Heart left ventricle (tissue), 16 donors: ENCODE measurements around the gene OLR1. TPM values are rescaled to one million over a fixed set of nuclear protein-coding genes. Genes with fewer than 3 reads are reported as not detected.

ENCODE experiments used
- ATAC-seq, 4 donors: fragments of 200-7000 bp; cut with Tn5 transposase; one replicate each; pipeline ENCODE4 v1.9.1; 2020 to 2022; ENCODE audit warnings: moderate library complexity in 4 of 4, mild to moderate bottlenecking in 3 of 4, moderate number of reproducible peaks in 1 of 4
- DNase-seq, 5 donors: peaks; one replicate each; pipeline ENCODE4 v3.0.0-alpha.2; 2020
- H3K27ac ChIP-seq, 12 donors: fragments of 200-600 bp; sonication (generic) in 4 of 12; one replicate each; pipeline versions ENCODE4 v1.5.0 to v1.8.0; 2016 to 2022; ENCODE audit warnings: mild to moderate bottlenecking in 2 of 12
- H3K27me3 ChIP-seq, 9 donors: fragments of 200-600 bp; sonication (generic) in 2 of 9; one replicate each; pipeline versions ENCODE4 v1.5.1 to v1.8.0; 2016 to 2022; ENCODE audit warnings: mild to moderate bottlenecking in 3 of 9
- H3K36me3 ChIP-seq, 9 donors: fragments of 200-600 bp; sonication (generic) in 2 of 9; one replicate each; pipeline versions ENCODE4 v1.5.0 to v1.8.0; 2018 to 2022; ENCODE audit warnings: mild to moderate bottlenecking in 2 of 9
- H3K4me1 ChIP-seq, 12 donors: fragments of 200-600 bp; sonication (generic) in 4 of 12; one replicate each; pipeline versions ENCODE4 v1.5.0 to v1.8.0; 2016 to 2022; ENCODE audit warnings: mild to moderate bottlenecking in 3 of 12
- H3K4me3 ChIP-seq, 12 donors: fragments of 200-600 bp; sonication (generic) in 4 of 12; one replicate each; pipeline versions ENCODE4 v1.5.0 to v1.8.0; 2017 to 2022; ENCODE audit warnings: mild to moderate bottlenecking in 9 of 12, moderate library complexity in 4 of 12
- H3K9me3 ChIP-seq, 12 donors: fragments of 200-600 bp; sonication (generic) in 4 of 12; one replicate each; pipeline versions ENCODE4 v1.5.0 to v1.8.0; 2016 to 2022; ENCODE audit warnings: mild to moderate bottlenecking in 1 of 12
- POLR2A ChIP-seq, 2 donors: fragments of 450-650 bp; IDR thresholded peaks; one replicate each; pipeline ENCODE4 v1.6.1; 2017; ENCODE audit warnings: antibody characterized with exemption in 2 of 2, mild to moderate bottlenecking in 2 of 2, moderate library complexity in 2 of 2
- WGBS, 4 donors: extraction: QIAGEN DNeasy Blood & Tissue Kit in 2 of 4; methylation state at CpG; one replicate each; pipeline versions ENCODE4 v1.1.5 to v1.1.7; 2013 to 2018; 5-methylcytosine and 5-hydroxymethylcytosine counted together
- intact Hi-C, 10 donors: fragments of 100-400 bp; cut with DNase I; formaldehyde crosslinking; loops; one replicate each; pipeline versions ENCODE4 v1.11.1 to v1.14.2; 2022
- polyA plus RNA-seq, 2 donors: library from polyadenylated mRNA; stranded (reverse); fragments of 200-250 nt; gene quantifications; one replicate each; pipeline ENCODE4 v1.2.3, GENCODE V29; 2013
- total RNA-seq, 9 donors: library from RNA; depleted of rRNA in 2 of 9; stranded (reverse); fragments of >200 nt in 2 of 9; fragmentation: NEBNext Ultra II Directional in 3 of 9; extraction: Animal tissue kit (Norgen Biotek cat#: 25700) in 3 of 9; gene quantifications; one replicate each; pipeline versions ENCODE4 v1.1.0 to v1.2.4, GENCODE V29; 2016 to 2023
- TF ChIP-seq, protein P1 (sequence below), 12 donors: fragments of 200-600 bp; sonication (generic) in 4 of 12; IDR thresholded peaks; one replicate each; pipeline versions ENCODE4 v1.5.0 to v1.8.0; 2018 to 2022; ENCODE audit warnings: antibody characterized with exemption in 12 of 12, mild to moderate bottlenecking in 5 of 12
- donor health status: ischemic (EF 13 %, LVEDD 7.1; RV severe dilation, severe dysfunction).
- donor health status: healthy with polysubstance abuse.
- donor health status: DM: no; HTN: yes; CAD: no.
- donor health status: DM: no; HTN: no; CAD: no.
- donor health status: ischemic (EF 25% LVEDD 6.9; RV normal size, moderate dysfunction).
- donor health status: ischemic (EF 25% LVEDD 5.7; RV mildly dilated, moderate dysfunction).
- donor health status: healthy.
- donor health status: DM: yes; HTN: yes; CAD: no.
- donor health status: ischemic (EF 35%, LVEDD 5.7; RV mildly dilated, moderate dysfunction).
- donor health status: nonischemic (EF 11% LVEDD 7.7; RV severe dilation, severe dysfunction).
- donor health status: DM: yes; HTN: yes; CAD: no.
- donor health status: PGD.
- donor health status: ischemic (EF 29% LVEDD 5.4; RV normal size, mild dysfunction).
- donor health status: nonischemic (EF 23%, LVEDD 6.1; RV moderate dilation, normal function).

Gene OLR1
- total and polyA plus RNA-seq, 11 donors: 0.07 to 1.6 (median 0.50) TPM; not detected in 2

DNA sequence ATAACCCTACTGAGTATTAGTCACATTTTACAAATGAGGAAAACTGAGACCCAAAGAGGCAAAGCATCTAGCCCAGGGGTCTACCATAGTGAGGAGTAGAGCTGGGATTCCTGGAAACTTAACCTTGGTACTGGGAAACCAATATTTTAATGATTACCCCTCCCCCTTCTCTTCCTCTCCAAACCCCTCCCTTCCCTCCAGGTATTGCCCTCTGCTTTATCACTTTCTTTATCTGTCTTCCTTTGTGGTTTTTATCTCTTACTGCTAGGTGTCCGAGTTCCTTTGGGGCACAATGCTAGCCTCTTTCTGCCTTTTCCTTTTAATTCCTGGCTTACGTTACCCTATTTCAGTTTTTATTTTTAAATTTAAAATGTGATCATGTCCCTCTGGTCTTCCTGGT is 43.5 kb upstream of the OLR1 start:
- intact Hi-C loops: loop anchor here in 3 of 10 donors (10.0 kb wide), 2 partner anchors 499 to 509 kb away; partner anchors contain the start of gene YBX3 (in 1 of the 3)
- no peak for ATAC-seq
- no peak for DNase-seq
- Histone ChIP-seq H3K4me3 (peak overlapping the region in 11 of 12 donors; percentile 65 to 89 (median 82)), H3K27ac (peak overlapping the region; percentile 95 to 100 (median 98)), H3K4me1 (peaks cover 4 to 64% (median 42%) of the 10 kb centered on the region in 12 donors), H3K9me3 (no peaks in the 10 kb centered on the region), H3K36me3 (peaks cover 0 to 45% (median 33%) of the 10 kb centered on the region in 9 donors), H3K27me3 (no peaks in the 10 kb centered on the region)
- TF ChIP-seq POLR2A (IDR thresholded peaks at IDR 0.05): no peak
- TF ChIP-seq, protein P1, sequence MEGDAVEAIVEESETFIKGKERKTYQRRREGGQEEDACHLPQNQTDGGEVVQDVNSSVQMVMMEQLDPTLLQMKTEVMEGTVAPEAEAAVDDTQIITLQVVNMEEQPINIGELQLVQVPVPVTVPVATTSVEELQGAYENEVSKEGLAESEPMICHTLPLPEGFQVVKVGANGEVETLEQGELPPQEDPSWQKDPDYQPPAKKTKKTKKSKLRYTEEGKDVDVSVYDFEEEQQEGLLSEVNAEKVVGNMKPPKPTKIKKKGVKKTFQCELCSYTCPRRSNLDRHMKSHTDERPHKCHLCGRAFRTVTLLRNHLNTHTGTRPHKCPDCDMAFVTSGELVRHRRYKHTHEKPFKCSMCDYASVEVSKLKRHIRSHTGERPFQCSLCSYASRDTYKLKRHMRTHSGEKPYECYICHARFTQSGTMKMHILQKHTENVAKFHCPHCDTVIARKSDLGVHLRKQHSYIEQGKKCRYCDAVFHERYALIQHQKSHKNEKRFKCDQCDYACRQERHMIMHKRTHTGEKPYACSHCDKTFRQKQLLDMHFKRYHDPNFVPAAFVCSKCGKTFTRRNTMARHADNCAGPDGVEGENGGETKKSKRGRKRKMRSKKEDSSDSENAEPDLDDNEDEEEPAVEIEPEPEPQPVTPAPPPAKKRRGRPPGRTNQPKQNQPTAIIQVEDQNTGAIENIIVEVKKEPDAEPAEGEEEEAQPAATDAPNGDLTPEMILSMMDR (IDR thresholded peaks at IDR 0.05): no peak
- WGBS, 4 donors: 24 to 29% (median 27%) methylated on average over 2 of the region's 2 CpGs

DNA sequence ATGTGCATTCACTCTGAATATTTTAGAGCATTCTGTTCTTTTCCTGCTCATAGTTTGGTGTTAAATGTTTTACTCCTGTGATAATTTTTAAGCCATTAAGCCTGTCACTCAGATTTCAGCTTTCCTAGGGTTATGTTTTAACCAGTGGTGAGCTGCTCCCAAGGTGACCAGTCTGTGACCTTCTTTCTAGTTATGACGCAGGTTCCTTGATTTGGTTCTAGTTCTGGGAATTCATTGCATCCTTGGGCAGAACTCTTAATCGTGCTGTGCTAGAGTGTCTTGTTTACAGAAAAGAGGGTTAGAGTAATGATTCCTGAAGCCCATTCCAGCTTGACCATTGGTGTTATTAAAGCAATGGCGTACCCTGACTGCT is 42.9 kb upstream of the OLR1 start:
- ATAC-seq: peak; percentile 4 to 13 (median 5)
- Histone ChIP-seq H3K27ac (peak overlapping the region; percentile 95 to 100 (median 98)), H3K36me3 (peaks cover 0 to 39% (median 28%) of the 10 kb centered on the region in 9 donors), H3K4me1 (peaks cover 4 to 59% (median 36%) of the 10 kb centered on the region in 12 donors), H3K4me3 (peak overlapping the region; percentile 65 to 89 (median 80)), H3K27me3 (no peaks in the 10 kb centered on the region), H3K9me3 (no peaks in the 10 kb centered on the region)
- peak in 1 of 2 donors; percentile 10 for TF ChIP-seq POLR2A (IDR thresholded peaks at IDR 0.05)
- TF ChIP-seq, protein P1 (IDR thresholded peaks at IDR 0.05): no peak
- intact Hi-C loops: loop anchor here in 6 of 10 donors (5.0 to 10.0 kb wide), 4 partner anchors 147 to 510 kb away; partner anchors contain the start of gene YBX3 (in 4 of the 6)
- WGBS, 4 donors: 40 to 50% (median 47%) methylated on average over 3 of the region's 3 CpGs
- peak in 1 of 5 donors; percentile 10 for DNase-seq

DNA sequence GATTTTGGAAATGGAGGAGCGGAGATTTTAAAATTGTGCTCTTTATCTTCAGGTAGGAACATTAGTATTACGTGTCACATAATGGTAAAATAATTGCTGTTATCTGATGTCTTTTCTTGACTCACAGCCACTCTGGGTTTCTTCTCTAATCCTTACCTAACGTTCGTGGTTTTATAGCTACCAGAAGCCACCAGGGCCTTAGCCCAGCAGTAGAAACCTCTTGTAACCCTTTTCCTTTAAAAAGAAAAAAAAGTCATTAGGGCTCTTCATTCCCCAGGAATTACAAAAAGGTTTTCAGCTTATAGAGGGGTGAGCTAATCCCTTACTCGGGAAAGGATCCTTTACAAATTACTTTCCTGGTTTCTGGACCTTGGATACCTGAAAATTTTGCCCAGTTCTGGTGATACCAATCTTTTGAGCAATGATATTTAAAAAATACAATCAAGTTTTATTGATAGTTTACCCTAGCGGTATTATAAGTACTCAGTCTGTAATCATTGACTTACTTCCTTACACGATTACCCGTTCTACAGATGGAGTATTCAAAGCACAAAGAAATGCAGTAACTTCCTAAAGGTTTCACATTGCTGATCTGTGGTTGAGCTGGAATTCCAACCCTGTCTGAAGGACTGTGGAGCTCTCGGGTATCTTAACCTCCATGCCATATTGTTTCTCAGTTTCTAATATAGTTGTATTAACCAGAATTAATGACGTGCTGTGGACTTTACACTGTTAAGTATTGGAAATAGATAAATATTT is 42.4 kb upstream of the OLR1 start:
- Histone ChIP-seq H3K4me1 (peaks cover 4 to 53% (median 31%) of the 10 kb centered on the region in 12 donors), H3K27ac (peak overlapping the region; percentile 95 to 100 (median 98)), H3K36me3 (peaks cover 0 to 34% (median 22%) of the 10 kb centered on the region in 9 donors), H3K27me3 (no peaks in the 10 kb centered on the region), H3K9me3 (no peaks in the 10 kb centered on the region), H3K4me3 (peak overlapping the region; percentile 65 to 89 (median 80))
- no peak for ATAC-seq
- TF ChIP-seq, protein P1 (IDR thresholded peaks at IDR 0.05): no peak
- TF ChIP-seq POLR2A (IDR thresholded peaks at IDR 0.05): no peak
- intact Hi-C loops: loop anchor here in 6 of 10 donors (5.0 to 10.0 kb wide), 4 partner anchors 148 to 510 kb away; partner anchors contain the start of gene YBX3 (in 4 of the 6)
- no peak for DNase-seq
- WGBS, 4 donors: 13 to 20% (median 15%) methylated on average over 10 of the region's 10 CpGs
